GM12872 (cell line): ENCODE results near the gene NRGN.

ENCODE experiments used
- TF ChIP-seq, protein P1 (sequence below): IDR thresholded peaks from 3 replicates; pipeline ENCODE4 v1.5.1; 2011; ENCODE audit warnings: low read depth, mild to moderate bottlenecking, low read length, moderate library complexity; ENCODE audit not compliant: insufficient read depth

The NRGN gene

DNA sequence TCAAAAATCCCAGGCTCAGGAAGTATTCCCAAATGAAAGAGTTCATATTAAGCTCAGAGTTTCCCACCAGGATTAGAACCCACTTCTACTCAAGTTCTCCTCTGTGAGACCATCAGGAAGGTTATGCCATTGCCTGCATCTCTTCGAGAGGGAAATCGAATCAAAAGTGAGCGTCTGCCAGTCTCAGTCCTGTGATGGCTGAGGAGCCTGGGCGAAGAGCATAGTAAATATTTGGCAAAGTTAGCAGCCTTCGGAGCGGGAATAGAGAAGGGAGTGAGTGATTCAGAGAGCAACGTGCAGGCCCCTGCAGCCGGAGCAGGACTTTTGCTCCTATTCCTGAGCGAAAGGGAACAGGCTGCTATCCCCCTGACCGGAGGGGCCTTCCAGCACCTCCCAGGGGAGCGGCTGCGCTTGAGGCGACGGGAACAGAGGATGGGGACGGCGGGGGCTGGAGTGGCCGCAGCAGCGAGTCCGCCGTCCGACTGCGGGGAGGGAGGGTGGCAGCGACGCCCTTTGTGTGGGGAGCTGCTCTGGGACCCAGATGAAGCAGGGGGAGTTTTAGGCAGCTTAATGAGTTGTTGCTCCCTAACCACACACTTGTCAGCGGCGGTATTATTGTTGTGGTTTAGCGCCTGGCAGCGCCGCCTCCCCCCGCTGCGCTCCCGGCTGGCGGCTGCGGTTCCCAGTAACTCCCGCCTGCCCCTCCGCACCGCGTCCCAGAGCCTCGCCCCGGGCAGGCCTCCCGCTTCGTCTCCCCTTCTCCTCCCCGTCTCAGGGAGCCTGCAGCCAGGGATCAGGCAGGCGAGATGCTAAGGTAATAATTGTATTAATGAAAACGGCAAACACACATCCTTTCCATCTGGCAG is 21.7 kb upstream of the NRGN start:
- TF ChIP-seq, protein P1, sequence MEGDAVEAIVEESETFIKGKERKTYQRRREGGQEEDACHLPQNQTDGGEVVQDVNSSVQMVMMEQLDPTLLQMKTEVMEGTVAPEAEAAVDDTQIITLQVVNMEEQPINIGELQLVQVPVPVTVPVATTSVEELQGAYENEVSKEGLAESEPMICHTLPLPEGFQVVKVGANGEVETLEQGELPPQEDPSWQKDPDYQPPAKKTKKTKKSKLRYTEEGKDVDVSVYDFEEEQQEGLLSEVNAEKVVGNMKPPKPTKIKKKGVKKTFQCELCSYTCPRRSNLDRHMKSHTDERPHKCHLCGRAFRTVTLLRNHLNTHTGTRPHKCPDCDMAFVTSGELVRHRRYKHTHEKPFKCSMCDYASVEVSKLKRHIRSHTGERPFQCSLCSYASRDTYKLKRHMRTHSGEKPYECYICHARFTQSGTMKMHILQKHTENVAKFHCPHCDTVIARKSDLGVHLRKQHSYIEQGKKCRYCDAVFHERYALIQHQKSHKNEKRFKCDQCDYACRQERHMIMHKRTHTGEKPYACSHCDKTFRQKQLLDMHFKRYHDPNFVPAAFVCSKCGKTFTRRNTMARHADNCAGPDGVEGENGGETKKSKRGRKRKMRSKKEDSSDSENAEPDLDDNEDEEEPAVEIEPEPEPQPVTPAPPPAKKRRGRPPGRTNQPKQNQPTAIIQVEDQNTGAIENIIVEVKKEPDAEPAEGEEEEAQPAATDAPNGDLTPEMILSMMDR = no peak

DNA sequence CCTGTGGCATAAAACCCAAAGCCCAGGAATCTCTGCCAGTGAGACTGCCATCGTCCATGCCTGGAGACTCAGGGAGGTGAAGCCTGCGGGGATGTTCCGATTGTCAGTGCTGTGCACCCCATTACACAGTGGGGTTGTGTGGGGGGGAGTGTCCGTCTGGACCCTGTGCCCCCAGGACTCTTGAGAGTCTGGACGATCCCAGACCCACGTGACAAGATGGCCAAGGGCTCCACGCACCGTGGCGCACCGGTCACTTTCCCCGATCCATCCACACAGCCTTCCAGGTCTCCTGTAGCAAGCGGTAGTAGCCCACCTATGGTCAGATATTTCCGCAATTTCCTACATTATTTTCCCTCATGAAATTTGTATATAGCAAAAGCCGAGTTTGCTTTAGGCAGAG is 20.9 kb upstream of the NRGN start:
- TF ChIP-seq, protein P1 = no peak

DNA sequence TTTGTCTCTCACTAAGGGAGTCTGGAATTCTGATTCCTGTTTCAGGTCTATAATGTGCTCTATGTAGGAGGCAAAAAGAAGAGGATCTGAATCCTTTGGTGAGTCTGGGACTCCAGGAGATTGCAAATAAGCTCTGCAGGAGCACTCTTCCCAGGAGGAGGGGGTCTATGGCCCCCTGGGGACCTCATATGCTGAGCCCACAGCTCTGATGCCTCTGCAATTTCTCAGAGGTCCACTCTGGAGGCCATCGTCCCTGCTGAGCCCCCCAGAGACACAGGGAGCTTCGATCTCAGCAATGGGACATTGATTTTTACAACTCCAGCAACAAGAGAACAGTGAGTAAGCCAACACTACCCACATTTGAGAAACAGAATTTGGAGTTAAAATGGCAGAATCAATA is 20.2 kb upstream of the NRGN start:
- TF ChIP-seq, protein P1 = no peak

DNA sequence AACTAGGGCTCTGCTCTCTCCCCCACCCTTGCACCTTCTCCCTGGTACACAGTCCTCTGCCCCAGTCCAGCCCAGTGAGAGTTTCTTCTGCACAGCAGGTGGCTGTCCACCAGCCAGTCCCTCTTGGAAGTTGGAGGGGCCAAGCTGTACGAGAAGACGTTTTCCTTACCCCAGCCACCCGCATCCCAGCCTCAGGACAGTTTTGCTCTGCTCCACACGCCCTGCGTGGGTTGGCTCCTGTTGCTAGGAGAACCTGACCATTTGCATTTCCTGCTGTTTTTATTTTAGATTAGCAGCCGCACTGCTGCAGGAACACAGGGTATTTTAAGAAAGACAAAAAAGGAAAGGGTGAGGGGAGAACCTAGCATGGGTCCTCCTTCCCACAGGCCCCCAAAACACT is 17.6 kb upstream of the NRGN start:
- TF ChIP-seq, protein P1 = no peak

DNA sequence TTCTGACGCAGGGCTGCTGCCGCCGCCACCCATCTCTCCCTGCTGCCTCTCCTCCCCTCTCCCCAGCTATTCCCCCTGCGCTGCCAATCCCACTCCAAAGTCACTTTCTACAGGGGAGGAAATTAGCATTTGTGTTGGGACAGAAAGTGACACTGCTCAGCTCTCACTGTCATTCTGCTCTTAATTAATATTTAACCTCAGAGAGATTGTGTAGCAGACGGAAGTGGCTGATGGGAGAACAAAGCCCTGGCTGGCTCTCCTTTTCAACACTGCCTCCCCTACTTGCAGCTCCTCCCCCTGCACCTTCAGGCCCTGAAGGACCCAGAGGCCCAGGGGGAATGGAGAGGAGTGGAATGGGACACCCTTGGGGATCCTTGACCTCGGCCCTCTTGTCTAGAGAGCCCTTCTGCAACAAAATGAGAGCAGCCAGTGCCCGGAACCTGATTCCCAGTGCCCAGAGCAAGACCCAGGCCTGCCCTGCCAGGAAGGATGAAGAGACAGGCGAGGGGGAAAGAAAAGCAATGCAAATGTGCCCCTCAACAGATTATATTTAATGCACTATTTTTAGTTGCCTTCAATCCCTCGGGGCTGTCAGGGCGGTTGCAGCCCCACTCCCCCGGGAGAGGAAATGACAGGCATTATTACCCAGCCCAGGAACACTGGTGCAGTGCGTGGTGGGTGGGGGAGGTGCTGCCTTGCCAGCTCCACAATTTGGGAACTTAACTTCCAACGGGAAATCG is 14.6 kb upstream of the NRGN start:
- TF ChIP-seq, protein P1 = no peak

DNA sequence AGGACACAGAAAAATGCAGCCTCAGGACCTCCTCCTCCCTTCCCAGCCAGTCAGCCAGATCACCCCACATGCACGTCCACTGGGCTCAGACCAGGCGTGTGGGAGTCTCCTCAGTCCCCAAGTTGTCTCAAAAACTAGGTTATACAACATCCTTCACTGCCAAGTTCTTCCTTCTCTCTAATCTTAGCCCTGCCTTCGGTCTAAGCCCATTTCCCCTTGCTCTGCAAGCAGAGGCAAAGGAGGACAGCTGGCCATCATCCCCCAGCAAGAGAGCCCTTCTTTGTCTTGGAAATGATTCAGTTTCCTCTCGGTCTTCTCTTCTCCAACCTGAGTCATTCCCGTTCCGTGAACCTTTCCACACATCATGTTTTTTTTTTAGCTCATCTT is 14.0 kb upstream of the NRGN start:
- TF ChIP-seq, protein P1 = no peak

DNA sequence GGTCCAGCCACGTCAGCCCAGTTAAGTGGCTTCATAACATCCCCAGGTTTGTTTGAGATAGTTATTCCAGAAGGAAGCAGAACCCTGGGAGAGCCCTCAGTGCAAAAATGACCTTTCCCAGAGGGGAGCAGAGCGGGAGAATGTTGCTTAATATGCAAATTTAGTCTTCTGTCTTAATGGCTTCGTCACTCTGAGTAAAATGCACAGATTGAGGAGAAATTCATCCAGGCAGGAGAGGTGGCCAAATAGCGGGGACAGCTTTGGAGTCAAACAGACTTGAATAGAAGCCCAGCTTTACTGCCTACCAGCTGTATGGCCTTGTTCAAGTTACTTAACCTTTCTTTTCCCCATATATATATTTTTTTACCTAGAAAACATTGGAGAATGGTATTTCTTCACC is 12.3 kb upstream of the NRGN start:
- TF ChIP-seq, protein P1 = no peak
